Brain microvascular endothelial cell (primary cell): Measurements from ENCODE around the gene HES6.
A peak's percentile ranks its signal among the peaks of the same experiment; 100 is the strongest.

Experiments
- DNase-seq: peaks from one replicate; pipeline ENCODE4 v3.0.0-alpha.2; 2020
- H3K27ac ChIP-seq: fragments of 250-450 bp; sonication (Bioruptor Pico); 2 replicates; pipeline ENCODE4 v1.5.1; 2020; ENCODE audit warnings: mild to moderate bottlenecking, moderate library complexity
- H3K27me3 ChIP-seq: fragments of 250-450 bp; sonication (Bioruptor Pico); replicated peaks from 2 replicates; pipeline ENCODE4 v1.5.1; 2020; ENCODE audit warnings: mild to moderate bottlenecking
- H3K36me3 ChIP-seq: fragments of 250-450 bp; sonication (Bioruptor Pico); replicated peaks from 2 replicates; pipeline ENCODE4 v1.5.1; 2020; ENCODE audit warnings: mild to moderate bottlenecking
- H3K4me3 ChIP-seq: 2 replicates; pipeline ENCODE4 v1.5.1; 2011; ENCODE audit warnings: low read depth, mild to moderate bottlenecking, control low read depth, low read length, moderate library complexity
- CTCF ChIP-seq: IDR thresholded peaks from 2 replicates; pipeline ENCODE4 v1.5.1; 2011; ENCODE audit warnings: low read depth, mild to moderate bottlenecking, moderate library complexity, low read length, control low read depth, inconsistent platforms; ENCODE audit errors: missing control alignments
- in situ Hi-C: cut with HindIII; loops from 2 replicates; pipeline ENCODE4 v1.10.0; 2017; ENCODE audit warnings: low sequenced_read_pairs, low pct_ligation_motif_present

HES6 gene

GRCh38 chr2:238216651-238217184 lies 23.1 kb downstream of the HES6 start:
- in situ Hi-C loops: no loop called here
- no peak overlapping the region for H3K27ac ChIP-seq
- H3K36me3 ChIP-seq: no peaks in the 10 kb centered on the region
- H3K4me3 ChIP-seq: no peak overlapping the region
- no peak for DNase-seq
- no peak for TF ChIP-seq CTCF
- H3K27me3 ChIP-seq: no peaks in the 10 kb centered on the region

DNA sequence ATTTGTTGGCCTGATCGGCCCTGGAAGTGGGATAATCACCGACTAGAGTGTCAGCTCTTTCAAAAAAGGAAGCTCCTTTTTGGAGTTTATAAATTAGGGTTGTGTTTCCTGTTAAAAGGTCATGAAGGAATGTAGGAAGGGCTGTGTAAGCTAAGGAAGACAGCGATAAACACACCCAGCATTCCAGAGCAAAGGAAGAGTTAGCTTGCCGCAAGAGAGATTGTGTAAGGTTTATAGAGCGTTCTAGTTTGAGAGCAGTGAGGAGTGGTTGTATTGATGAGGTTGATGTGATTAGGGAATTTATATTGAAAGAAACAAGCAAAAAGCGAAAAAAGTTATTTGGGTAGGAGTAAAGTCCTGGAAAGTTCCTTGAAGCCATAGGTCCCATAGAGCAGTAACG lies 32.8 kb downstream of the HES6 start:
- no peak overlapping the region for H3K27ac ChIP-seq
- no peaks in the 10 kb centered on the region for H3K36me3 ChIP-seq
- TF ChIP-seq CTCF: no peak
- H3K4me3 ChIP-seq: no peak overlapping the region
- no peak for DNase-seq
- in situ Hi-C loops: no loop called here
- no peaks in the 10 kb centered on the region for H3K27me3 ChIP-seq

GRCh38 chr2:238203973-238204683 lies 35.7 kb downstream of the HES6 start:
- in situ Hi-C loops: no loop called here
- no peaks in the 10 kb centered on the region for H3K36me3 ChIP-seq
- no peak for DNase-seq
- H3K27ac ChIP-seq: no peak overlapping the region
- no peak for TF ChIP-seq CTCF
- H3K4me3 ChIP-seq: peak overlapping the region; percentile 55
- no peaks in the 10 kb centered on the region for H3K27me3 ChIP-seq

- no peak for TF ChIP-seq CTCF
- H3K4me3 ChIP-seq: peak within 1 kb of the TSS; percentile 70
- peak within 1 kb of the TSS; percentile 70 for H3K27ac ChIP-seq
- in situ Hi-C loops: no loop called here
- H3K27me3 ChIP-seq: no peaks in the 10 kb centered on the region
- DNase-seq: peak; percentile 52
- no peaks in the 10 kb centered on the region for H3K36me3 ChIP-seq
Measured at GRCh38 chr2:238203094-238203972, 36.5 kb downstream of the HES6 start, which contains the start of gene ILKAP. ILKAP (minus strand) TSS chr2:238203695; CDS start chr2:238203553, 142 bp downstream.

DNA sequence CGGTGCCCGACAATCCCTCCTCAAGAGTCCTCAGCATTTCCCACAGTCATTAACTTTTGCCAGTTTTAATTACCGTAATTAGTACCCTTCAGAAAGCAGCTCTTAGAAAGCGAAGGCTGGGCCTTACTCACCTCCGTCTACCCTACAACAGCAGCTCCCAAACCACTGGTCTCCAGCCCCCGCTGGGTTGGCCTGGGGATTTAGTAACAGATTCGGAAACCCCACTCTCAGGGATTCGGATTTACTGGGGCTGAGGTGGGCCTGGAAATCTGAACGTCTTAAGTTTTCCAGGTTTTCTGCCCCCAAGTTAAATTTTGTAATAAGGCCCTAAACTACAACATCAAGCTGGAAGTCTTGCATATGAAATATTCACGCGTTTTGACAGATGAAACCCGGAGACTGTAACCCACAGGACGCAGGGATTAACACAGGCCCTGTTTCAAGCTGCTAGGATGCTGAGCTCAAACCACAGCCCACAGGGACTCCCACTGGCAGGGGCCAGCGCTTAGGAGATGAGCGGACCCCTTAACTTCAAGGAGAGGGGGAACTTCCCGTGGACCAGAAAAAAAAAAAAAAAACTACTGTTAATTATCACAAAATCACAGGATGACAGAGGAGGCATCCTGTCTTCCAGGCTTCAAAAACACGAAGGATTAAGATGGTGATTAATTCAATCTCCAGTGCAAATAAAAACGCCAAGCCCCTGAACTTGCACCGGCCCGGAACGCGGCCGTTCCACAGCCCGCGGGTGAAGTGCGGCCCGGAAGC lies 37.3 kb downstream of the HES6 start:
- DNase-seq: peak; percentile 2
- no peak for TF ChIP-seq CTCF
- H3K27ac ChIP-seq: peak overlapping the region; percentile 70
- no peaks in the 10 kb centered on the region for H3K36me3 ChIP-seq
- H3K4me3 ChIP-seq: peak overlapping the region; percentile 70
- in situ Hi-C loops: no loop called here
- H3K27me3 ChIP-seq: no peaks in the 10 kb centered on the region
